Measurements from ENCODE around the gene ARFGAP1.
"Not testable (repeated sequence)": the region's sequence is repeated elsewhere in the genome, so short reads cannot be mapped to it uniquely, and the experiment has no call there.

ARFGAP1 gene

GRCh38 chr20:63331741-63332400 lies 59.3 kb downstream of the ARFGAP1 start:
- H3K9ac ChIP-seq (ENCODE audit: low read length in 2 of 2): no peak overlapping the region
- no peak overlapping the region for H3K27ac ChIP-seq (ENCODE audit: low read length)
- H3K4me3 ChIP-seq (ENCODE audit: low read length in 2 of 2): no peak overlapping the region
- H3K4me1 ChIP-seq (ENCODE audit: control insufficient read depth, insufficient read depth, low read length): no peaks in the 10 kb centered on the region
- H3K27me3 ChIP-seq (ENCODE audit: control insufficient read depth in 1 of 2, insufficient read depth in 2 of 2, low read length in 2 of 2): peaks cover 4 to 32% of the 10 kb centered on the region in 2 donors
- no peaks in the 10 kb centered on the region for H3K36me3 ChIP-seq (ENCODE audit: control insufficient read depth in 2 of 2, insufficient read depth in 2 of 2, low read length in 2 of 2)
- peaks cover 0 to 6% of the 10 kb centered on the region in 2 donors for H3K9me3 ChIP-seq (ENCODE audit: control insufficient read depth in 2 of 2, low read length in 2 of 2)

- no peak overlapping the region for H3K4me3 ChIP-seq (ENCODE audit: low read length in 2 of 2)
- H3K9ac ChIP-seq (ENCODE audit: low read length in 2 of 2): no peak overlapping the region
- H3K27ac ChIP-seq (ENCODE audit: low read length): no peak overlapping the region
- H3K9me3 ChIP-seq (ENCODE audit: control insufficient read depth in 2 of 2, low read length in 2 of 2): peaks cover 0 to 6% of the 10 kb centered on the region in 2 donors
- H3K4me1 ChIP-seq (ENCODE audit: control insufficient read depth, insufficient read depth, low read length): no peaks in the 10 kb centered on the region
- H3K27me3 ChIP-seq (ENCODE audit: control insufficient read depth in 1 of 2, insufficient read depth in 2 of 2, low read length in 2 of 2): peaks cover 7 to 32% of the 10 kb centered on the region in 2 donors
- H3K36me3 ChIP-seq (ENCODE audit: control insufficient read depth in 2 of 2, insufficient read depth in 2 of 2, low read length in 2 of 2): no peaks in the 10 kb centered on the region
Measured at GRCh38 chr20:63332488-63333240, 60.1 kb downstream of the ARFGAP1 start.

- H3K4me3 ChIP-seq (ENCODE audit: low read length in 2 of 2): no peak overlapping the region
- no peak overlapping the region for H3K9ac ChIP-seq (ENCODE audit: low read length in 2 of 2)
- peaks cover 10 to 33% of the 10 kb centered on the region in 2 donors for H3K27me3 ChIP-seq (ENCODE audit: control insufficient read depth in 1 of 2, insufficient read depth in 2 of 2, low read length in 2 of 2)
- H3K9me3 ChIP-seq (ENCODE audit: control insufficient read depth in 2 of 2, low read length in 2 of 2): peaks cover 0 to 6% of the 10 kb centered on the region in 2 donors
- H3K36me3 ChIP-seq (ENCODE audit: control insufficient read depth in 2 of 2, insufficient read depth in 2 of 2, low read length in 2 of 2): no peaks in the 10 kb centered on the region
- H3K27ac ChIP-seq (ENCODE audit: low read length): no peak overlapping the region
- no peaks in the 10 kb centered on the region for H3K4me1 ChIP-seq (ENCODE audit: control insufficient read depth, insufficient read depth, low read length)
Measured at GRCh38 chr20:63333241-63333836, 60.7 kb downstream of the ARFGAP1 start.

DNA sequence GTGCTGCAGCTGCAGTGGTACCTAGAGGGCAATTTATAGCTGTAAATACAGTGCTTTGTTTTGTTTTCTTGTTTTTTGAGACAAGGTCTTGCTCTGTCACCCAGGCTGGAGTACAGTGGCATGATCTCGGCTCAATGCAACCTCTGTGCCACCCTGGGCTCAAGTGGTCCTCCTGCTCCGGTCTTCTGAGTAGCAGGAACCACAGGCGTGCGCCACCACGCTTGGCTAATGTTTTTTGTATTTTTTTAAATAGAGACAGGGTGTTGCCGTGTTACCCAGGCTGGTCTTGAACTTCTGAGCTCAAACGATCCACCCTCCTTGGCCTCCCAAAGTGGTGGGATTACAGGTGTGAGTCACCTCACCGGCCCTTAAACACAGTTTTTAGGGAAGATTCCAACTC lies 61.7 kb downstream of the ARFGAP1 start:
- Histone ChIP-seq H3K27ac (ENCODE audit: low read length) (no peak overlapping the region), H3K4me1 (ENCODE audit: control insufficient read depth, insufficient read depth, low read length) (no peaks in the 10 kb centered on the region), H3K9ac (ENCODE audit: low read length in 2 of 2) (no peak overlapping the region), H3K27me3 (ENCODE audit: control insufficient read depth in 1 of 2, insufficient read depth in 2 of 2, low read length in 2 of 2) (peaks cover 10 to 31% of the 10 kb centered on the region in 2 donors), H3K36me3 (ENCODE audit: control insufficient read depth in 2 of 2, insufficient read depth in 2 of 2, low read length in 2 of 2) (no peaks in the 10 kb centered on the region), H3K4me3 (ENCODE audit: low read length in 2 of 2) (no peak overlapping the region), H3K9me3 (ENCODE audit: control insufficient read depth in 2 of 2, low read length in 2 of 2) (peaks cover 0 to 6% of the 10 kb centered on the region in 2 donors)

DNA sequence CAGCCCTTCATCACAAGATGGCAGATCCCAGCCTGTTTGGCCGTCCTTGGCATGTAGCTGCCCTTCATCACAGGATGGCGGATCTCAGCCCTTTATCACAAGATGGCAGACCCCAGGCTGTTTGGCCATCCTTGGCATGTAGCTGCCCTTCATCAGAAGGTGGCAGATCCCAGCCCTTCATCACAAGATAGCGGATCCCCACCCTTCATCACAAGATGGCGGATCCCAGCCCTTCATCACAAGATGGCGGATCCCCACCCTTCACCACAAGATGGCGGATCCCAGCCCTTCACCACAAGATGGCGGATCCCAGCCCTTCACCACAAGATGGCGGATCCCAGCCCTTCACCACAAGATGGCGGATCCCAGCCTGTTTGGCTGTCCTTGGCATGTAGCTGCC lies 62.4 kb downstream of the ARFGAP1 start:
- H3K27me3 ChIP-seq (ENCODE audit: control insufficient read depth in 1 of 2, insufficient read depth in 2 of 2, low read length in 2 of 2): peaks cover 10 to 31% of the 10 kb centered on the region in 2 donors
- not testable (repeated sequence) for H3K9ac ChIP-seq (ENCODE audit: low read length in 2 of 2); H3K27ac ChIP-seq (ENCODE audit: low read length); H3K36me3 ChIP-seq (ENCODE audit: control insufficient read depth in 2 of 2, insufficient read depth in 2 of 2, low read length in 2 of 2); H3K4me3 ChIP-seq (ENCODE audit: low read length in 2 of 2); H3K9me3 ChIP-seq (ENCODE audit: control insufficient read depth in 2 of 2, low read length in 2 of 2); H3K4me1 ChIP-seq (ENCODE audit: control insufficient read depth, insufficient read depth, low read length)

DNA sequence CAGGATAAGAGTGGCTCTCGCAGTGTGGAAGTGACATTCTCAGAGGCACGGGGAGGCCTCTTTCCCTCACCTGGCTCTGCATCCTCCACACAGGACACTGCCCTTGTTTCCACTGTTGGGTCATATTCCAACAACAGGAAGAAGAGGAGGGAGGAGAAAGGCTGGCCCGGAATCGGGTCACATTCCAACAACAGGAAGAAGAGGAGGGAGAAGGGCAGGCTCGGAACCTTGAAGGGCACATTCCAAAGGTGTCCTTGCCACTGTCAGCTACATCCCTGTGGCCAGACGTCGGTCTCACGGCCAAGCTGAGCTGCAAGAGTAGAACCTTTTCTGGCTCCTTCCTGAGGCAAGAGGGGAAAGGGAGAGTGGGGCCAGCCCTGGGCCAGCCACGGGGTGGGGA lies 63.1 kb downstream of the ARFGAP1 start:
- Histone ChIP-seq H3K9ac (ENCODE audit: low read length in 2 of 2) (no peak overlapping the region), H3K27me3 (ENCODE audit: control insufficient read depth in 1 of 2, insufficient read depth in 2 of 2, low read length in 2 of 2) (peaks cover 10 to 31% of the 10 kb centered on the region in 2 donors), H3K9me3 (ENCODE audit: control insufficient read depth in 2 of 2, low read length in 2 of 2) (peaks cover 0 to 6% of the 10 kb centered on the region in 2 donors), H3K4me1 (ENCODE audit: control insufficient read depth, insufficient read depth, low read length) (no peaks in the 10 kb centered on the region), H3K36me3 (ENCODE audit: control insufficient read depth in 2 of 2, insufficient read depth in 2 of 2, low read length in 2 of 2) (no peaks in the 10 kb centered on the region), H3K27ac (ENCODE audit: low read length) (no peak overlapping the region), H3K4me3 (ENCODE audit: low read length in 2 of 2) (no peak overlapping the region)

DNA sequence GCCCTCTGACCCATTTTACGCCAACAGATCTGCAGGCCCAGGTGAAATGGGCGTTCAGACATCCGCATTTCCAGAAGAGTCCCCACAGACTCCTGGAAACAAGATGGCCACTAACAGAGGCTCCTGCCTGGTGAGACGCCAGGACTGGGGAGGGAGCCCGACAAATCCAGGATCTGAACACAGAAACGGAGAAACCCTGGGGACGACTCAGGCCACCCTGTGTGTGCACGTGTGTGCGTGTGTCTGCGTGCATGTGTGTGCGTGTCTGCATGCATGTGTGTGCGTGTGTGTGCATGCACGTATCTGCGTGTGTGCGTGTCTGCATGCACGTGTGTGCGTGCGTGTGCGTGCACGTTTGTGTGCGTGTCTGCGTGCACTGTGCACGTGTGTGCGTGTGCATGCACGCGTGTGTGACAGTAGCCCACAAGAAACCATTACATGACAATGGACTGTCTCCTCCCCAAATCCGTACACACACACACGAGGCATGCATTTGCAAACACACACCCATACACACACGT lies 63.7 kb downstream of the ARFGAP1 start:
- Histone ChIP-seq H3K9ac (ENCODE audit: low read length in 2 of 2) (no peak overlapping the region), H3K27me3 (ENCODE audit: control insufficient read depth in 1 of 2, insufficient read depth in 2 of 2, low read length in 2 of 2) (peaks cover 10 to 31% of the 10 kb centered on the region in 2 donors), H3K9me3 (ENCODE audit: control insufficient read depth in 2 of 2, low read length in 2 of 2) (peaks cover 0 to 6% of the 10 kb centered on the region in 2 donors), H3K4me3 (ENCODE audit: low read length in 2 of 2) (no peak overlapping the region), H3K27ac (ENCODE audit: low read length) (no peak overlapping the region), H3K4me1 (ENCODE audit: control insufficient read depth, insufficient read depth, low read length) (no peaks in the 10 kb centered on the region), H3K36me3 (ENCODE audit: control insufficient read depth in 2 of 2, insufficient read depth in 2 of 2, low read length in 2 of 2) (no peaks in the 10 kb centered on the region)

DNA sequence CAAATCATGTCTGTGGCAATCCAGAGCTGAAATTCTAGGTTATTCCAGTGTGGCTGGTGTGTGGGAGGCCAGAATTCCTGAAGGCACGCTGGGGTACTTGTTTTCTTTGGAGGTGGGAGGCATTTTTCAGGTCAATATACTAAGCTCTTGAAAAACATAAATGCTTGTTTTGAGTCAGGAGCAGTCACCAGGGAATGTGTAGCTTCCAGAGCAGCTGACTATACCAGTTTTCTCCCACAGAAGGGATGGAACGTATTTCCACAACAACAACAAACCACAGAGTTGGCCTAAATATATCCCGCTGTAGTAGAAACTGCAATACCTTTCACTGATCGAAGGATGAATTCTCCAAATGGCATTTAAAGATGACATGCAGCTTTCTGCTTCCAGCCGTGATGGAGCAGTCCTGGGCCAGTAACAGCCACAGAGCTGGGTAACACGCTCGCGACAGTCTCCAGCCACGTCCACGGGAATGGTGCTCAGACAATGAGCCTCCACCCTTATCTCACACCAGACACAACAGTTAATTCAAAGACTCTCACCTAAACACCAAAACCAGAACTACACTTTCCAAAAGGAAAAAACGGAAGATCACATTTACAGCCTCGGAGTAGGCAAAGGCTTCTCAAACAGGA lies 65.3 kb downstream of the ARFGAP1 start:
- peaks cover 10 to 26% of the 10 kb centered on the region in 2 donors for H3K27me3 ChIP-seq (ENCODE audit: control insufficient read depth in 1 of 2, insufficient read depth in 2 of 2, low read length in 2 of 2)
- no peaks in the 10 kb centered on the region for H3K4me1 ChIP-seq (ENCODE audit: control insufficient read depth, insufficient read depth, low read length)

More for the DNA sequence above, 65.3 kb downstream of the ARFGAP1 start:
- no peak overlapping the region for H3K4me3 ChIP-seq (ENCODE audit: low read length in 2 of 2)
- no peak overlapping the region for H3K9ac ChIP-seq (ENCODE audit: low read length in 2 of 2)
- no peaks in the 10 kb centered on the region for H3K36me3 ChIP-seq (ENCODE audit: control insufficient read depth in 2 of 2, insufficient read depth in 2 of 2, low read length in 2 of 2)
- no peaks in the 10 kb centered on the region for H3K9me3 ChIP-seq (ENCODE audit: control insufficient read depth in 2 of 2, low read length in 2 of 2)
- H3K27ac ChIP-seq (ENCODE audit: low read length): no peak overlapping the region
